Measurements from ENCODE around the gene FNIP1.

GRCh38 chr5:131845828-131846227 is 49.0 kb upstream of the FNIP1 start:
- TF ChIP-seq EZH2 (IDR thresholded peaks at IDR 0.05) (no peak), POLR2AphosphoS5 (IDR thresholded peaks at IDR 0.05; ENCODE audit: borderline replicate concordance, low read depth, low read length) (no peak)
